ENCODE results near the gene BBS9.
"Not testable (repeated sequence)": the region's sequence is repeated elsewhere in the genome, so short reads cannot be mapped to it uniquely, and the experiment has no call there.

BBS9 gene

DNA sequence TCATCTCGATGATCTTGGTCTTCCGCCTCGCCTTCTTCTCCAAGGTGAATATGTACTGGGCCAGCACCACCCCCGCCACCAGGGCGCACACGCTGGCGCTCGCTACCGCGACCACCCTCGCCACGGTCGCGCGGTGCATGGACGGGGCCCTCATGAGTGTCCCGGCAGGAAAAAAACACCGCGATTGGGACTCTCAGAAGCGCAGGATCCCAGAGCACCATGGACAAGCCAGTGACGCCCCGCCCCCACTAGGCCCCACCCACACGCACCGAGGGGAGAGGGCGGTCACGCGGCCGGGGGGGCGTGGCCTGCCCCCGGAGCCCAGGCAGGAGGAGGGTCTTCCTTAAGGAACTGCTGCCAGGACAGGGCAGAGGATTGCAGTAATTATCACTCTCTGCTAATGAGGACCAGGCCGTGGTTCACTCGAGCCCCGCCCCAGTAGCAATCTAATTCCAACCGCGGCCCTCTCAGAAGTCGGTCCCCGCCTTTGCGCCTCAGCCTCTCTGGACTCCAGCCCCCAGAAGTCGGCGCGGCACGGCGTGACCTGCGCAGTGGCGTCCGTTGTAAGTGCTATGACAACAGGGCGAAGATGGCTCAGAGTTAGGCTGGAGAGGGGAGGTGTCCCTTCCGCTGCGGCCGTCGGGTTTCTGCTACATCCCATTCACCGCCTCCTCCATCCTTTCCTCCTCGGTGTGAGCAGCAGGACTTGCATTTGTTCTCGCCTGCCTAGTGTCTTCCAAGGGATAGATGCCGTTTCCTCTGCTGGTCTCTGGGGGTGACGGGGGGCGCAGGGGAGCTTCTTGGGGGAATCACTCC, at the start of gene BBS9:
BBS9 (plus strand) TSS at position 575 of the 816 bp plus-strand sequence. CDS start 16,689 bp downstream, outside the sequence.
- Mint-ChIP-seq H3K36me3 (ENCODE audit: insufficient read depth) (peaks cover 5% of the 10 kb centered on the region), H3K27ac (ENCODE audit: low read depth) (peak within 1 kb of the TSS; percentile 92), H3K9me3 (no peaks in the 10 kb centered on the region), H3K4me1 (peaks cover 30% of the 10 kb centered on the region), H3K27me3 (no peaks in the 10 kb centered on the region), H3K4me3 (peak within 1 kb of the TSS; percentile 95)
- DNase-seq (ENCODE audit: low spot score in 2 of 2): peak; percentile 85 to 86
- peak; percentile 97 for ATAC-seq (replicated peaks; ENCODE audit: extremely low read depth, poor library complexity, severe bottlenecking)

DNA sequence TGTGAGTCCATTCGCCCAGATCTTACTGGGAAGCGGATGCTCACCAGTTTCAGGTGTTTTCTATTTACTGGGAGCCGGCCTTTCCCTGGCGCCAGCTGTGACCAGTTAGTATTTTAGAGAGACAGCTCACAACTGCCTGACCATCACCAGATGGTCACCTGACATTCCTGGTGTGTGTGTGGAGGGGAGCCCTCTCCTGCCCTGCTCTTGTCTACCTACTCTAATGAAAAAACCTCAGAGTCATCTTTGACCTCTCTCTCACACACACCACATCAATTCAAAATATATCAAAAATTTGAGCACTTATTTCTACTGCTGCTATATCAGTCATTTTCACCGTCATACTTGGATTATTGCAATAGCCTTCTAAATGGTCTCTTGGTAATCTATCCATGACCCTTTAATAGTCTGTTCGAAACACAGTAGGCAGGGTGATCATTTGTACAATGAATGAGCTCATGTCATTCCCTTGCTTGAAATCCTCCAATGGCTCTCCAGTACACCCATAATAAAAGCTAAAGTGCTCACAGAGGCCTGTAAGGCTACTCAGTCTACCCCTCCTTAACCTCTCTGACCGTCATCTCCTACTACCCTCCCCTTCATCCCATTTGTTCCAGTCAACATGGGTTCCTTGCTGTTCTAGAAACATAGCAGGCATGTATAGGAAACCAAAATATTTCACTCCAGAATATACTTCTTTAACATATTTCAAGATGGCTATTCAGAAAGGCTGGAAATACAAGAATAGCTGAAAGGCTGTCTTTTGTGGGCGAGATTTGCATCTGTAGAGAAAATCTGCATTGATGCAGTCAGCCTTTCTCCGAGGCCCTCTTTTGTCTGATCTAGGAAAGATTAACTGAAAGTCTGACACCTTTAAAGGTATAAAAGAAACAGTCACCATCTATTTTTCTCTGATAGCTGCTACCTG, 49.3 kb upstream of the BBS9 start:
- DNase-seq (ENCODE audit: low spot score in 2 of 2) (no peak), ATAC-seq (replicated peaks; ENCODE audit: extremely low read depth, poor library complexity, severe bottlenecking) (no peak)
- Mint-ChIP-seq H3K27me3 (peaks cover 19% of the 10 kb centered on the region), H3K4me3 (no peak overlapping the region), H3K27ac (ENCODE audit: low read depth) (no peak overlapping the region), H3K4me1 (peaks cover 11% of the 10 kb centered on the region), H3K36me3 (ENCODE audit: insufficient read depth) (no peaks in the 10 kb centered on the region), H3K9me3 (no peaks in the 10 kb centered on the region)

DNA sequence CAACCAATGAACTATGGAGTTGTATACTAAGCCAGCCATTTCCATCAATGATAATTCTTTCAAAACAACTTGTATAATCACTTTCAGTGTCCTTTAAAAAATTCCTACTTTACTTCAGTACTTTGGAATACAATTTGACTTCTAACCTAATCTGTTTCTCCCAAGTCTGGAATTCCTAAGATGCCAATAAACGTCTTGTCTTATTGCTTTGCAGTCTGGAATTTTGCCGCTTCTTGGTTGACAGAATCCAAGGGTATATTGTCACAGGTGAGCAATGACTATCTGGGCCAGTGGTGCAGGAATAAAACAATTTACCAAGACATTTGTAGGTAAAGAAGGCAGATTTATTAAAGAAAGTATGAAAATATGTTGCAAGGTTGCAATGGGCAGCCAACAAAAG, 42.0 kb upstream of the BBS9 start:
- Mint-ChIP-seq H3K4me3 (no peak overlapping the region), H3K9me3 (no peaks in the 10 kb centered on the region), H3K27ac (ENCODE audit: low read depth) (no peak overlapping the region), H3K4me1 (no peaks in the 10 kb centered on the region), H3K36me3 (ENCODE audit: insufficient read depth) (no peaks in the 10 kb centered on the region), H3K27me3 (peaks cover 11% of the 10 kb centered on the region)
- DNase-seq (ENCODE audit: low spot score in 2 of 2): no peak
- ATAC-seq (replicated peaks; ENCODE audit: extremely low read depth, poor library complexity, severe bottlenecking): no peak

DNA sequence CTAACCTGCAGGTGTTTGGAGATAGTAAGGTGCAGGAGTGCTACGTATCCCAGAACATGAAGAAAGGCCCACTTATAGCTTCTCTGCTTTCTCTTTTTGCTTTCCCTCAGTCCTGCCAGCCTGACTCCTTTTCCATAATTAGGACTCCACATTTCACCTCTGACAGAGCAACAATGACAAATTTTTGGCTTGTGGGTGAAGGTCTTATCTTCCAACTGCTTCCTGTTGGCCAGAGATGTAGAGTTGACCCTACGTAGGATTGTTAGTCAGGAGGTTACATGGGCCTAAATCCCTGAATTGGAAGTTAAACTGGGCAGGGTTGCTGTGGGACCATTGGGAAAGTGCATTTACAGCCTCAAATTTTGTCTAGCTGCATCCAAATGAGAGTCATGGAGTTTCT, 41.5 kb upstream of the BBS9 start:
- DNase-seq (ENCODE audit: low spot score in 2 of 2) (no peak), ATAC-seq (replicated peaks; ENCODE audit: extremely low read depth, poor library complexity, severe bottlenecking) (no peak)
- Mint-ChIP-seq H3K4me1 (peaks cover 3% of the 10 kb centered on the region), H3K27ac (ENCODE audit: low read depth) (no peak overlapping the region), H3K27me3 (peaks cover 11% of the 10 kb centered on the region), H3K9me3 (no peaks in the 10 kb centered on the region), H3K36me3 (ENCODE audit: insufficient read depth) (no peaks in the 10 kb centered on the region), H3K4me3 (no peak overlapping the region)

DNA sequence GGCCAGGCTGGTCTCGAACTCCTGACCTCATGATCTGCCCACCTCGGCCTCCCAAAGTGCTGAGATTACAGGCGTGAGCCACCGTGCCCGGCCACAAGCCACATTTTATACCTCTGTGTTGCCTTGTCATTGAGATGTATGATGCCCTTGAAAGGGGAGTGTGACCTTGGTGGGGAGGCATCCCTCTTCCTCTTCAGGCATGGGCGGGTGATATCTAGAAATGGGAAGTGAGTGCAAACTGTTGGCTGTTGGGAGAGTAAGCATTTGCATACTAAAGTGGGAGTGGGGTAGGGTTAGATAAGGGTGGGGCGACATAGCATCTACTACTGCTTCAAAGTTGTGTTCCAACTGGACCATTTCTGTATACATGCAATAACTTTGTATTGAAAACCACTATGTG, 40.2 kb upstream of the BBS9 start:
- Mint-ChIP-seq H3K4me1 (peaks cover 5% of the 10 kb centered on the region), H3K9me3 (no peaks in the 10 kb centered on the region), H3K36me3 (ENCODE audit: insufficient read depth) (peaks cover 1% of the 10 kb centered on the region), H3K27ac (ENCODE audit: low read depth) (peak overlapping the region; percentile 26), H3K4me3 (no peak overlapping the region), H3K27me3 (peaks cover 11% of the 10 kb centered on the region)
- no peak for ATAC-seq (replicated peaks; ENCODE audit: extremely low read depth, poor library complexity, severe bottlenecking)
- no peak for DNase-seq (ENCODE audit: low spot score in 2 of 2)

DNA sequence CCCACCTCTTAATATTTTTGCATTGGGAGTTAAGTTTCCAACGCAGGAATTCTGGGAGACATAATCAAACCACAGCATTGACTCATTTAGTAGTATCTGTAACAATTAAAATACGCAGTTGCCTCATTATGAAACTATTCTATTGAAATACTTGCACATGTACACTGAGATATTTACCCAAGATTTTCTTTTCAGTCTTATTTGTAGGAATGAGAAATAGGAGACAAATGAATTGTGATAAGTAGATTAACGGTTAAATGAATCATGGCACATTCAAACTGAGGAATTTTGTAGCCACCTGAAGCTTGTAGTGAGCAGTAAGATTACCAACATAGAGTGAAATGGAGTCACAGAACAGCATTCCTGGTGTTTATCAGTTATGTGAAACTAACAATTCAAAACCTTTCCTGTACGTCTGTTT, 38.2 kb upstream of the BBS9 start:
- Mint-ChIP-seq H3K4me3 (no peak overlapping the region), H3K27me3 (no peaks in the 10 kb centered on the region), H3K36me3 (ENCODE audit: insufficient read depth) (peaks cover 14% of the 10 kb centered on the region), H3K4me1 (peaks cover 5% of the 10 kb centered on the region), H3K9me3 (no peaks in the 10 kb centered on the region), H3K27ac (ENCODE audit: low read depth) (no peak overlapping the region)
- no peak for DNase-seq (ENCODE audit: low spot score in 2 of 2)
- no peak for ATAC-seq (replicated peaks; ENCODE audit: extremely low read depth, poor library complexity, severe bottlenecking)

DNA sequence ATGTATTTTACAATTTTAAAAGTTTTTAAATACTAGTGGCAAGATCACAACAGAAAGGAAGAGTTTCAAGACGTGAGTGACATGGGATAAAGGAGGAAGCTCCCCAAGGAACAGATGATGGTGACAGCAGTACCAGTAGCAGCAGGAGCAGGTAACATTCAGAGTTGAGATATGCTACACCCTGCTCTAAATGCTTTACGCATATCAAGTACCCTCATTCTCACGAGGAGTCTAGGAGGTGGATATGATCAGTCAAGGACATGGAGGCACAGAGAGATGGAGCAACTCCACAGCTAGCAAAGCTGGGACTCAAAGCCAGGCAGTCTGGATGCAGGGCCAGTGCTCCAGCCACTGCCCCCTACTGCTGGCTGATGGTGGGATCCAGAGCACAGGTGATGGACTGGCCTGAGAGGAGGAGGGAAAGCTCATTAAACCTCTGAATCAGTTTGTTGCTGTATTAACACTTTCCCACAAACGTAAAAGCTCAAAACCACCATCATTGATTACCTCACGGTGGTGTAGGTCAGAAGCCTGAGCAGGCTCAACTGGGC, 37.6 kb upstream of the BBS9 start:
- no peak overlapping the region for H3K27ac Mint-ChIP-seq (ENCODE audit: low read depth)
- peaks cover 5% of the 10 kb centered on the region for H3K4me1 Mint-ChIP-seq
- H3K9me3 Mint-ChIP-seq: no peaks in the 10 kb centered on the region
- H3K4me3 Mint-ChIP-seq: no peak overlapping the region
- no peaks in the 10 kb centered on the region for H3K27me3 Mint-ChIP-seq
- no peak for ATAC-seq (replicated peaks; ENCODE audit: extremely low read depth, poor library complexity, severe bottlenecking)
- no peak for DNase-seq (ENCODE audit: low spot score in 2 of 2)
- peaks cover 20% of the 10 kb centered on the region for H3K36me3 Mint-ChIP-seq (ENCODE audit: insufficient read depth)

DNA sequence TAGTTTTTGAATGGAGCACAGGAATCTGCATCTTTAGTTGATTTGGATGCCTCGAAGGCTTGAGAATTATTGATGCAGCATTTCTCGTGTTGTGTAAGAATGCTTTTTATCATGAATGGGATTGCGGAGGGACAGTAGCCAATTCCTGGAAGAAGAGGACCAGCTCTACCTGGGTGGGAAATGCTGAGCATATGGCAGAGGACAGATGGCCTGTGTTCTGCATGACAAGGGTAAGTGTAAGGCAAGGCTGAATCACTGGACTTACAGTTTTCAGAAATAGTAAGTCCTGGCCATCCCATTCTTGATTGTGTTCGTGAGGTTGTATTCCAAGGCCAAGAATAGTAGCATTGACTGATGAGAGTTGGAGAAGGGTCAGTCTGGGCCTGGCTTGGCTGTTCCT, 36.1 kb upstream of the BBS9 start:
- H3K36me3 Mint-ChIP-seq (ENCODE audit: insufficient read depth): peaks cover 35% of the 10 kb centered on the region
- H3K4me3 Mint-ChIP-seq: no peak overlapping the region
- ATAC-seq (replicated peaks; ENCODE audit: extremely low read depth, poor library complexity, severe bottlenecking) (no peak), DNase-seq (ENCODE audit: low spot score in 2 of 2) (no peak)
- H3K27me3 Mint-ChIP-seq: no peaks in the 10 kb centered on the region
- H3K4me1 Mint-ChIP-seq: peaks cover 5% of the 10 kb centered on the region
- H3K27ac Mint-ChIP-seq (ENCODE audit: low read depth): no peak overlapping the region
- H3K9me3 Mint-ChIP-seq: no peaks in the 10 kb centered on the region

DNA sequence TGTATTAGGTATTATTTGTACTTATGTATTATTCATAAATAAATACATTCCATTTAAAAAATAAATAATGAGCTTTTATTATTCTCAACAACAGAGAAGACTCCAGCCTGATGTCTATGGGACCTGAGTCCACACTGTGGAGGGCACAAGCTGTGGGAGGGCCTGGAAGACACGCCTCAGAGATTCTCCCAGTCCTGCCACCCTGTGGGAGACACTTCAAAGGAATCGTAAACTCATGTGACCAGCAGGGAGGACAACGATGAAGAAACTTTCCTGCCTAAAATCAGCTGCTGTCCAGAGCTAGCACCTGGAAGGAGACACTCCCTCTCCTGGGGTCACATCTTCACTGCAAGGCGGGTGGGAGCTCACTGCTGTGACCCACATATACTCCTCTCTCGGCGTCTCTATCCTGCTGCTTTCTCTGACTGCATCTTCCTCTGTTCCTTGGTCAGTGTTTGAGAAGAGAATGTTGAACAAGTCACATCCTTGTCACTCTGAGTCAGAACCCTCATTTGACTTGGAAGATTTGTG, 34.6 kb upstream of the BBS9 start:
- H3K9me3 Mint-ChIP-seq; DNase-seq (ENCODE audit: low spot score in 2 of 2); H3K4me1 Mint-ChIP-seq; ATAC-seq (replicated peaks; ENCODE audit: extremely low read depth, poor library complexity, severe bottlenecking); H3K27me3 Mint-ChIP-seq; H3K4me3 Mint-ChIP-seq: not testable (repeated sequence)
- Mint-ChIP-seq H3K27ac (ENCODE audit: low read depth) (peak overlapping the region; percentile 75), H3K36me3 (ENCODE audit: insufficient read depth) (peaks cover 46% of the 10 kb centered on the region)

DNA sequence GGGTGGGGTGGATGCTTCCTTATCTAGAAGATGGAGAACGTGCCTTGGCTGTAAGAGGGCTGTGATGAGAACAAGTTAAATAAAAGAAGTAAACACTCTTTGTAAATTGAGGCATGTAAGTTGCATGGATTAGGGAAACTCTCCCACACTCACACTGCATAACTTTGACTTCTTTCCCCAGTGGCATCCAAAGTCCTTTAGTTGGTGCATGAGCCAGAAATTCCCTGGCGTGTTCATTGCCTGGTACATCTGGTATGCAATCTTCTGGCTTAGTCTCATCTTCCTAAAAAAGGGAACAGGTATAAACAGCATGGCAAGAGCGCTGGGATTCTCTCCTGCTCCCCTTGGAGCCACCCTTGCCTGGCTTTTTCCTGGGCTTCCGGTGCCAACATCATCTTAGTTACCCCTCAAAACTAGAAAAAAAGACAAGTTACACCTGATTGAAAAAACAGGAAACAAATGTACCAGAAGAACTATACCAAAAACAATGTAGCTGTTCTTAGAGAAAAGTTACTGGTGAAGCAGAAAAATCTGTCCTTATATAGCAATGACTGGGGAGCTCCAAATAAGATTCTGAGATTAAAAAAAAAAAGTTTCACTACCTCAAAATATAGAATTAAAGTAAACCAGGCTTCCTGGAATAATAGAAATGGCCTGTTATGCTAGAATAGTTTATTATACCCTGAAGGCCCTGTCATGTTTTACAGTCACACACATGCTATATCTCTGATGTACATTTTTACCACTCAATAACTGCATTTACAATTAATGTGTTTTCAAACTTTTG, 30.0 kb upstream of the BBS9 start:
- Mint-ChIP-seq H3K4me1 (peaks cover 16% of the 10 kb centered on the region), H3K9me3 (no peaks in the 10 kb centered on the region), H3K27ac (ENCODE audit: low read depth) (no peak overlapping the region), H3K36me3 (ENCODE audit: insufficient read depth) (peaks cover 64% of the 10 kb centered on the region), H3K27me3 (no peaks in the 10 kb centered on the region), H3K4me3 (no peak overlapping the region)
- DNase-seq (ENCODE audit: low spot score in 2 of 2) (no peak), ATAC-seq (replicated peaks; ENCODE audit: extremely low read depth, poor library complexity, severe bottlenecking) (no peak)

DNA sequence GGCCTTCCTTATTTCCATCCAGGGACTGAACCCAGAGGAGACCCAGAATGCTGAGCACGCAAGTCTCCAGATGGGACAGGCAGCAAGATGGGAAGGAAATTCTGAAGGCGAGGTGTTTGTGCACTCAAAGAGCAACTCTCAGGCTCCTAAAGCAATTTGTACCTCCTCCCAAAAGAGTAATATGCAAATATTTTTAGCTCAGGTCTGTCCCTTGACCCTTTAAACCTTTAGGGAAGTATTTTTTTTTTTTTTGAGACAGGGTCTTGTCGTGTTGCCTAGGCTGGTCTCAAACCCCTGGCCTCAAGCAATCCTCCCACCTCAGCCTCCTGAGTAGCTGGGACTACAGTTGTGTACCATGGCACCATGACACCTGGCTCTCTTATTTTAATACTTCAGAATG, 28.6 kb upstream of the BBS9 start:
- Mint-ChIP-seq H3K27me3 (no peaks in the 10 kb centered on the region), H3K4me1 (peaks cover 27% of the 10 kb centered on the region), H3K27ac (ENCODE audit: low read depth) (no peak overlapping the region), H3K4me3 (no peak overlapping the region), H3K9me3 (no peaks in the 10 kb centered on the region), H3K36me3 (ENCODE audit: insufficient read depth) (peaks cover 54% of the 10 kb centered on the region)
- no peak for ATAC-seq (replicated peaks; ENCODE audit: extremely low read depth, poor library complexity, severe bottlenecking)
- DNase-seq (ENCODE audit: low spot score in 2 of 2): no peak

DNA sequence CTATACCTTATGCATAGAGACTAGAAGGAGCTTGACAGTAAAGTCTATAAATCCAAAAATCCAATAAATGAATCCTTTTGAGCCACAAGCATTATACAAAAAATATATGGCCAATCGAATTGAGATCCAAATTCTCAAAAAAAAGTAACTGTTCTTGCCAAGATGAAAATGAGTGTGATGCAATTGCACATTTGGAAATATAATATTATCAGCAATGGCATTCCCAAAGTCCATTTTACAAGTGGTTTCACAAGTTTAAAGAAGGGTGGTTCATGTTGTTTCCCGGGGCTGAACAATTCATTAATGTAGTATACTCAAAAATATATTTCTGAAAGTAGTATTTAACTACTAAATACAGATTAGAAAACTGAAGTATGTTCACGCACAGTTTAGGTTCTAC, 27.5 kb upstream of the BBS9 start:
- no peak overlapping the region for H3K4me3 Mint-ChIP-seq
- DNase-seq (ENCODE audit: low spot score in 2 of 2) (no peak), ATAC-seq (replicated peaks; ENCODE audit: extremely low read depth, poor library complexity, severe bottlenecking) (no peak)
- peaks cover 43% of the 10 kb centered on the region for H3K36me3 Mint-ChIP-seq (ENCODE audit: insufficient read depth)
- H3K9me3 Mint-ChIP-seq: no peaks in the 10 kb centered on the region
- no peak overlapping the region for H3K27ac Mint-ChIP-seq (ENCODE audit: low read depth)
- peaks cover 37% of the 10 kb centered on the region for H3K4me1 Mint-ChIP-seq
- H3K27me3 Mint-ChIP-seq: no peaks in the 10 kb centered on the region
